HEK293 (cell line): Measurements from ENCODE around the gene LDLRAD2.

Source experiments
- CTCF ChIA-PET: fragments of 350-600 bp; formaldehyde crosslinking; extraction: SDS; loops from one replicate; lab custom pipeline; 2021; ENCODE audit warnings: antibody characterized with exemption; lab: Yijun Ruan, JAX
- POLR2A ChIA-PET: fragments of 300-600 bp; formaldehyde crosslinking; extraction: SDS; loops from one replicate; lab custom pipeline; 2020; ENCODE audit warnings: antibody characterized with exemption, inconsistent platforms; lab: Yijun Ruan, JAX
- H3K27ac ChIP-seq: fragments of 200-500 bp; sonication (Bioruptor generic); 2 replicates; pipeline ENCODE4 v1.5.1; 2014; ENCODE audit warnings: low read depth, low read length, control low read depth, inconsistent platforms; ENCODE audit errors: extremely low read depth
- H3K36me3 ChIP-seq, 2 experiments: fragments of 200-500 bp in 1 of 2; sonication (Bioruptor generic) in 1 of 2; 1 replicate in 1 of 2; 2 replicates in 1 of 2; pipeline ENCODE4 v1.5.1; 2014 to 2017; ENCODE audit warnings: inconsistent platforms in 2 of 2, low read length in 2 of 2; ENCODE audit not compliant: control insufficient read depth in 2 of 2, insufficient read depth in 1 of 2
- H3K4me1 ChIP-seq: fragments of 200-500 bp; sonication (Bioruptor generic); 2 replicates; pipeline ENCODE4 v1.5.1; 2014; ENCODE audit warnings: mild to moderate bottlenecking, low read length, inconsistent platforms; ENCODE audit not compliant: control insufficient read depth, insufficient read depth
- H3K4me3 ChIP-seq: 2 replicates; pipeline ENCODE4 v1.5.1; 2011; ENCODE audit warnings: low read depth, mild to moderate bottlenecking, control low read depth, low read length, moderate library complexity
- H3K9me3 ChIP-seq: fragments of 200-500 bp; sonication (Bioruptor generic); 2 replicates; pipeline ENCODE4 v1.5.1; 2014; ENCODE audit warnings: low read depth, low read length, inconsistent platforms; ENCODE audit not compliant: control insufficient read depth, insufficient read depth
- ATF2 ChIP-seq: fragments of 450-650 bp; formaldehyde crosslinking; IDR thresholded peaks from 2 replicates; pipeline ENCODE4 v1.5.1; 2016; ENCODE audit warnings: missing biosample characterization, missing genetic modification characterization, low read depth
- HOXC10 ChIP-seq: sonication (generic); formaldehyde crosslinking; IDR thresholded peaks from 2 replicates; pipeline ENCODE4 v1.8.1; 2023; ENCODE audit warnings: mild to moderate bottlenecking, missing genetic modification reagents
- REST ChIP-seq: fragments of 450-650 bp; formaldehyde crosslinking; IDR thresholded peaks from 2 replicates; pipeline ENCODE4 v1.5.1; 2016; ENCODE audit warnings: missing biosample characterization, missing genetic modification characterization
- SETDB1 ChIP-seq: IDR thresholded peaks from one replicate; pipeline ENCODE4 v1.6.1; 2017; ENCODE audit warnings: mild to moderate bottlenecking, low read length, moderate library complexity, mixed read lengths; ENCODE audit not compliant: insufficient read length
- ZBTB44 ChIP-seq: fragments of 450-650 bp; IDR thresholded peaks from 2 replicates; pipeline ENCODE4 v1.5.1; 2018; ENCODE audit warnings: missing biosample characterization, mild to moderate bottlenecking, missing genetic modification characterization
- ZFP41 ChIP-seq: fragments of 450-650 bp; formaldehyde crosslinking; IDR thresholded peaks from 2 replicates; pipeline ENCODE4 v1.5.1; 2016; ENCODE audit warnings: missing biosample characterization, missing genetic modification characterization, borderline replicate concordance
- ZNF10 ChIP-seq: fragments of 450-650 bp; formaldehyde crosslinking; IDR thresholded peaks from 2 replicates; pipeline ENCODE4 v1.5.1; 2017; ENCODE audit warnings: missing biosample characterization, missing genetic modification characterization
- ZNF112 ChIP-seq: fragments of 450-650 bp; formaldehyde crosslinking; IDR thresholded peaks from 2 replicates; pipeline ENCODE4 v1.5.0; 2017; ENCODE audit warnings: missing biosample characterization, missing genetic modification characterization
- ZNF146 ChIP-seq: fragments of 450-650 bp; formaldehyde crosslinking; IDR thresholded peaks from 2 replicates; pipeline ENCODE4 v1.5.1; 2016; ENCODE audit warnings: missing biosample characterization, missing genetic modification characterization
- ZNF155 ChIP-seq: fragments of 450-650 bp; formaldehyde crosslinking; IDR thresholded peaks from 2 replicates; pipeline ENCODE4 v1.5.1; 2016; ENCODE audit warnings: missing biosample characterization, missing genetic modification characterization
- ZNF211 ChIP-seq: fragments of 450-650 bp; formaldehyde crosslinking; IDR thresholded peaks from 2 replicates; pipeline ENCODE4 v1.5.1; 2016; ENCODE audit warnings: low read depth, missing biosample characterization, missing genetic modification characterization
- ZNF274 ChIP-seq, 2 experiments: fragments of 200-500 bp in 1 of 2; fragments of 450-650 bp in 1 of 2; sonication (Bioruptor generic) in 1 of 2; formaldehyde crosslinking in 1 of 2; IDR thresholded peaks; 2 replicates each; pipeline versions ENCODE4 v1.5.1 to v1.6.1; 2014 to 2016; ENCODE audit warnings: borderline replicate concordance in 1 of 2, inconsistent platforms in 1 of 2, low read length in 1 of 2, missing biosample characterization in 1 of 2, missing genetic modification characterization in 1 of 2
- ZNF423 ChIP-seq: fragments of 450-650 bp; formaldehyde crosslinking; IDR thresholded peaks from 2 replicates; pipeline ENCODE4 v1.5.1; 2016; ENCODE audit warnings: missing biosample characterization, missing genetic modification characterization
- ZNF426 ChIP-seq: fragments of 450-650 bp; formaldehyde crosslinking; IDR thresholded peaks from 2 replicates; pipeline ENCODE4 v1.5.1; 2017; ENCODE audit warnings: missing biosample characterization, missing genetic modification characterization, mild to moderate bottlenecking, inconsistent platforms, moderate library complexity
- ZNF514 ChIP-seq: fragments of 450-650 bp; formaldehyde crosslinking; IDR thresholded peaks from 2 replicates; pipeline ENCODE4 v1.5.1; 2016; ENCODE audit warnings: missing biosample characterization, missing genetic modification characterization
- ZNF544 ChIP-seq: fragments of 450-650 bp; formaldehyde crosslinking; IDR thresholded peaks from 2 replicates; pipeline ENCODE4 v1.5.0; 2017; ENCODE audit warnings: missing biosample characterization, missing genetic modification characterization
- ZNF555 ChIP-seq: fragments of 450-650 bp; formaldehyde crosslinking; conservative IDR thresholded peaks from 2 replicates; pipeline ENCODE4 v1.5.1; 2017; ENCODE audit warnings: missing biosample characterization, mild to moderate bottlenecking, missing genetic modification characterization, inconsistent platforms
- ZNF623 ChIP-seq: fragments of 450-650 bp; formaldehyde crosslinking; IDR thresholded peaks from 2 replicates; pipeline ENCODE4 v1.5.1; 2016; ENCODE audit warnings: missing biosample characterization, missing genetic modification characterization
- ZNF626 ChIP-seq: fragments of 450-650 bp; sonication (Bioruptor Pico); formaldehyde crosslinking; IDR thresholded peaks from 2 replicates; pipeline ENCODE4 v1.5.1; 2018; ENCODE audit warnings: missing biosample characterization, missing genetic modification characterization, inconsistent platforms
- ZNF654 ChIP-seq: fragments of 450-650 bp; formaldehyde crosslinking; IDR thresholded peaks from 2 replicates; pipeline ENCODE4 v1.5.1; 2016; ENCODE audit warnings: low read depth, missing biosample characterization, missing genetic modification characterization
- ZNF704 ChIP-seq: fragments of 450-650 bp; formaldehyde crosslinking; IDR thresholded peaks from 2 replicates; pipeline ENCODE4 v1.5.1; 2016; ENCODE audit warnings: missing biosample characterization, missing genetic modification characterization
- ZNF768 ChIP-seq: fragments of 450-650 bp; formaldehyde crosslinking; IDR thresholded peaks from 2 replicates; pipeline ENCODE4 v1.5.1; 2018; ENCODE audit warnings: missing biosample characterization, mild to moderate bottlenecking, missing genetic modification characterization
- ZNF777 ChIP-seq: fragments of 450-650 bp; formaldehyde crosslinking; IDR thresholded peaks from 2 replicates; pipeline ENCODE4 v1.5.1; 2017; ENCODE audit warnings: missing biosample characterization, missing genetic modification characterization, borderline replicate concordance
- TF ChIP-seq, protein P1 (sequence below): fragments of 450-650 bp; formaldehyde crosslinking; IDR thresholded peaks from 2 replicates; pipeline ENCODE4 v1.5.1; 2016; ENCODE audit warnings: missing biosample characterization, missing genetic modification characterization

The LDLRAD2 gene

GRCh38 chr1:21786640-21787039, 25.4 kb upstream of the LDLRAD2 start (continued):
- no peak for TF ChIP-seq ZBTB44
- TF ChIP-seq, protein P1, sequence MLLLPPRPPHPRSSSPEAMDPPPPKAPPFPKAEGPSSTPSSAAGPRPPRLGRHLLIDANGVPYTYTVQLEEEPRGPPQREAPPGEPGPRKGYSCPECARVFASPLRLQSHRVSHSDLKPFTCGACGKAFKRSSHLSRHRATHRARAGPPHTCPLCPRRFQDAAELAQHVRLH (tag by site-specific recombination) = no peak
- TF ChIP-seq ZNF146 (tag by site-specific recombination) = no peak
- TF ChIP-seq ZNF544 (tag by site-specific recombination) = no peak
- TF ChIP-seq ZNF514 (tag by site-specific recombination) = no peak

- H3K4me1 ChIP-seq = no peaks in the 10 kb centered on the region
- no peaks in the 10 kb centered on the region for H3K9me3 ChIP-seq
- POLR2A ChIA-PET = no interaction called here
- TF ChIP-seq ZFP41 (tag by site-specific recombination) = no peak
- no peak for TF ChIP-seq ZNF423 (tag by site-specific recombination)
- no peak for TF ChIP-seq ZNF704
- TF ChIP-seq SETDB1 = no peak
- no peak for TF ChIP-seq REST (tag by site-specific recombination)
- no peak for TF ChIP-seq ZNF10
- no peak for TF ChIP-seq ZNF155 (tag by site-specific recombination)
- TF ChIP-seq ZNF654 (tag by site-specific recombination) = no peak
- no peak for TF ChIP-seq ZNF274 (IDR thresholded peaks at IDR 0.05; ENCODE audit: low read length)
- TF ChIP-seq ZNF274 (tag by site-specific recombination; IDR thresholded peaks at IDR 0.05; ENCODE audit: borderline replicate concordance) = no peak
- no peak for TF ChIP-seq ZNF768 (tag by site-specific recombination)
- TF ChIP-seq ZNF112 (tag by site-specific recombination) = no peak
- TF ChIP-seq ZNF426 (tag by site-specific recombination) = no peak
- TF ChIP-seq HOXC10 (CRISPR knock-in tag) = no peak
- TF ChIP-seq ZNF626 (tag by site-specific recombination) = no peak
- TF ChIP-seq ZNF544 (tag by site-specific recombination) = no peak
- TF ChIP-seq ZNF623 (tag by site-specific recombination) = no peak
- TF ChIP-seq ZNF777 (tag by site-specific recombination) = no peak
- no peak for TF ChIP-seq ZNF555 (tag by site-specific recombination)
- TF ChIP-seq ZNF211 = no peak
- TF ChIP-seq ATF2 (tag by site-specific recombination) = no peak
- CTCF ChIA-PET = interaction anchor here (0.6 to 0.7 kb wide), 2 partner anchors 83 to 573 kb away, joined by 3 read pairs; no protein-coding TSS in a partner anchor
- H3K4me3 ChIP-seq = no peak overlapping the region
- no peak overlapping the region for H3K27ac ChIP-seq
- no peaks in the 10 kb centered on the region for H3K36me3 ChIP-seq
These were observed 19.0 kb upstream of the LDLRAD2 start for GRCh38 chr1:21793104-21793503.
